ENCODE results near the gene SLC34A3. TPM values are rescaled to one million over a fixed set of nuclear protein-coding genes. Genes with fewer than 3 reads are reported as not detected.
A peak's percentile ranks its signal among the peaks of the same experiment; 100 is the strongest.

Gene SLC34A3
- total RNA-seq = under 1 TPM in 1 of 2 donors, not detected in 1; 0.12 TPM

- Mint-ChIP-seq H3K36me3 (no peaks in the 10 kb centered on the region), H3K27ac (no peak within 1 kb of the TSS), H3K9me3 (no peaks in the 10 kb centered on the region)
- no peak for ATAC-seq
- DNase-seq (ENCODE audit: low spot score in 2 of 2) = no peak
These were observed at the start of gene SLC34A3 for GRCh38 chr9:137230705-137231371. Gene SLC34A3 (plus strand): TSS chr9:137230901. CDS start chr9:137231703, 802 bp downstream.

DNA sequence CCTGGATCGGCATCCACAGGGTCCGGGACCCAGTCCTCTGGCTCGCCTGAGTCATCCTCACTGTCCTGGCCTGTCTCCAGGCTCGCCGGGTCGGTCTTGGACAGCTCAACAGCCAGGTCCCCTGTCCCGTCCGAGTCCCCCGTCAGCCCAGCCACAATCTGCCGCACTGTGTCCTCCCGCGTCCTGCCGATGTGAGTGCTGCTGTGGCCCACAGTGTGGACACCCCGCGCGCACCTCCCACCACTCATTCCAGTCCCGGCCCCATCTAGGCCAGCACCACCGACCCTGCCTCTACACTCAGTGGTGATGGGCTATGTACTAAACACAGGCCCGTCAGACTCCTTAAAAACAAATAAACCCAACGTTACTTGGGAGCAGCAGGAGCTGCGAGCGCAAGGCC is 49.0 kb upstream of the SLC34A3 start:
- Mint-ChIP-seq H3K9me3 (no peaks in the 10 kb centered on the region), H3K27ac (no peak overlapping the region), H3K36me3 (peaks cover 0 to 5% of the 10 kb centered on the region in 2 donors)
- no peak for ATAC-seq
- DNase-seq (ENCODE audit: low spot score in 2 of 2) = no peak

GRCh38 chr9:137182836-137183235 is 47.9 kb upstream of the SLC34A3 start:
- DNase-seq (ENCODE audit: low spot score in 2 of 2) (no peak), ATAC-seq (no peak)
- Mint-ChIP-seq H3K9me3 (no peaks in the 10 kb centered on the region), H3K27ac (no peak overlapping the region), H3K36me3 (peaks cover 0 to 16% of the 10 kb centered on the region in 2 donors)

DNA sequence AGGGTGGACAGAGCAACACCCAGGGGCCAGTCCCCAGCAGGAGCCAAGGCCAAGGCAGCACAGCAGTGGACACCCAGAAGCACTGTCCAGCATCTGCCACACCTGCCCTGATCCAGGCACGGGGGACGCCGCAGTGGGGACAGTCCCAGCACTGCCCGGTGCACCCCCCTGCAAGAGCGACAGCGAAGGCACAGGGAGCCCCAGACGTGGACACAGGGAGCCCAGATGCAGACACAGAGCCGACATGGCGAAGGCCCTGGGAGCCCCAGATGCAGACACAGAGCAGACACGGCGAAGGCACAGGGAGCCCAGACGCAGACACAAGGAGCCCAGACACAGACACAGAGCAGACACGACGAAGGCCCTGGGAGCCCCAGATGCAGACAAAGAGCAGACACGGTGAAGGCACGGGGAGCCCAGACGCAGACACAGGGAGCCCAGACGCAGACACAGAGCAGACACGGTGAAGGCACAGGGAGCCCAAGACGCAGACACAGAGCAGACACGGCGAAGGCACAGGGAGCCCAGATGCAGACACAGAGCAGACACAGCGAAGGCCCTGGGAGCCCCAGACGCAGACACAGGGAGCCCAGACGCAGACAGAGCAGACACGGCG is 46.6 kb upstream of the SLC34A3 start:
- no peak for DNase-seq (ENCODE audit: low spot score in 2 of 2)
- Mint-ChIP-seq H3K36me3 (peaks cover 0 to 16% of the 10 kb centered on the region in 2 donors), H3K9me3 (no peaks in the 10 kb centered on the region), H3K27ac (no peak overlapping the region)
- ATAC-seq = no peak

- no peak for DNase-seq (ENCODE audit: low spot score in 2 of 2)
- ATAC-seq = no peak
- no peaks in the 10 kb centered on the region for H3K9me3 Mint-ChIP-seq
- no peak overlapping the region for H3K27ac Mint-ChIP-seq
- peaks cover 0 to 16% of the 10 kb centered on the region in 2 donors for H3K36me3 Mint-ChIP-seq
These were observed 45.6 kb upstream of the SLC34A3 start for GRCh38 chr9:137184881-137185660.

- ATAC-seq = no peak
- no peak for DNase-seq (ENCODE audit: low spot score in 2 of 2)
- Mint-ChIP-seq H3K27ac (no peak overlapping the region), H3K36me3 (peaks cover 0 to 16% of the 10 kb centered on the region in 2 donors), H3K9me3 (no peaks in the 10 kb centered on the region)
These were observed 44.8 kb upstream of the SLC34A3 start for GRCh38 chr9:137185921-137186320.

DNA sequence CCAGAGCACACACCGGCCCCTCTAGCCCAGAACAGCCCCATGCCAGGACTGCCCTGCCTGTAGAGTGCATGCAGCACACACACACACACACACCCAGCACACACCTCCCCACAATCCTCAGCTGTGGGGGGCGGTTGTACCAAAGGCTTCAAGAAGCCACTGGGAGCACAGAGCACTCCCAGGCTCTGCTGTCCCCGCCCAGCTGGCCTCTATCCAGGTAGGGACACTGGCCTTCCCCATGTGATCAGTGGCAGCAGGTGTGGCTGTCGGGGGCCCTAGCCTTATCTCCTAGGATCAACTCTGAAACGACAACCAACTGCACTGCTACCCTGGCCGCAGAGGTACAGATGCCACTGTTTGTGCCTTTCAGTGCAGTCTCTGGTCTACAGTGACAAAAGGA is 44.3 kb upstream of the SLC34A3 start:
- H3K9me3 Mint-ChIP-seq = no peaks in the 10 kb centered on the region
- no peak overlapping the region for H3K27ac Mint-ChIP-seq
- H3K36me3 Mint-ChIP-seq = peaks cover 0 to 16% of the 10 kb centered on the region in 2 donors
- DNase-seq (ENCODE audit: low spot score in 2 of 2) = no peak
- no peak for ATAC-seq

- ATAC-seq = no peak
- no peak for DNase-seq (ENCODE audit: low spot score in 2 of 2)
- no peaks in the 10 kb centered on the region for H3K9me3 Mint-ChIP-seq
- peaks cover 0 to 11% of the 10 kb centered on the region in 2 donors for H3K36me3 Mint-ChIP-seq
- H3K27ac Mint-ChIP-seq = peak overlapping the region; percentile 90 to 93
These were observed 43.3 kb upstream of the SLC34A3 start for GRCh38 chr9:137187386-137187785.

DNA sequence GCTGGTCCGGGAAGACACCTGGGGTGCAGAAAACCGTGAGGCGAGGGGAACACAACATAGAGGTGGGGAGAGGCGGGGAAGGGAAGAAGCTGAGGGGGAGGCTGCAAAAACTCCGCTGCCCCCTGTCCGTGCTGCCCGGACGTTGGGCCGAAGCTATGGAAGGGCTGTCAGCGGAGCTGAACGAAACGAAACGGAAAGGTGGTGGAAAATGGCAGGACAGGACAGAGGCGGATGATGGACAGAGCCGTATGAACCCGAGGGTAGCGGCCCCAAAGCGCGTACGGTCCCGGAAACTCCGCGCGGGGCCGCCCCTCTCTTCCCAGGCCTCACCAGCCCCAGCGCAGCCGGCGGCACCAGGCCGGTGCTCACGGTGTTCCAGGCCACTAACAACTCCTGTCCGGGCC is 42.6 kb upstream of the SLC34A3 start:
- Mint-ChIP-seq H3K9me3 (no peaks in the 10 kb centered on the region), H3K27ac (peak overlapping the region; percentile 90 to 93), H3K36me3 (peaks cover 0 to 11% of the 10 kb centered on the region in 2 donors)
- DNase-seq (ENCODE audit: low spot score in 2 of 2) (no peak), ATAC-seq (peak; percentile 20 to 23)

GRCh38 chr9:137188490-137189296 is 42.0 kb upstream of the SLC34A3 start, which contains the start of the genes ANAPC2 and SSNA1:
Gene ANAPC2 (minus strand): TSS chr9:137188560. CDS start chr9:137188532, 28 bp downstream.
Gene SSNA1 (plus strand): TSS chr9:137188676. CDS start chr9:137188727, 51 bp downstream.
- Mint-ChIP-seq H3K9me3 (no peaks in the 10 kb centered on the region), H3K27ac (peak within 1 kb of the TSS; percentile 90 to 94), H3K36me3 (peaks cover 0 to 11% of the 10 kb centered on the region in 2 donors)
- ATAC-seq (peak; percentile 87 to 91), DNase-seq (ENCODE audit: low spot score in 2 of 2) (peak; percentile 97)

GRCh38 chr9:137189297-137190295 is 41.1 kb upstream of the SLC34A3 start:
- H3K36me3 Mint-ChIP-seq = peaks cover 0 to 11% of the 10 kb centered on the region in 2 donors
- no peaks in the 10 kb centered on the region for H3K9me3 Mint-ChIP-seq
- H3K27ac Mint-ChIP-seq = peak overlapping the region; percentile 90 to 94
- ATAC-seq (no peak), DNase-seq (ENCODE audit: low spot score in 2 of 2) (no peak)

- peak overlapping the region; percentile 46 to 94 for H3K27ac Mint-ChIP-seq
- no peak for ATAC-seq
- H3K36me3 Mint-ChIP-seq = peaks cover 0 to 11% of the 10 kb centered on the region in 2 donors
- no peak for DNase-seq (ENCODE audit: low spot score in 2 of 2)
- H3K9me3 Mint-ChIP-seq = no peaks in the 10 kb centered on the region
These were observed 40.3 kb upstream of the SLC34A3 start for GRCh38 chr9:137190315-137190856.

DNA sequence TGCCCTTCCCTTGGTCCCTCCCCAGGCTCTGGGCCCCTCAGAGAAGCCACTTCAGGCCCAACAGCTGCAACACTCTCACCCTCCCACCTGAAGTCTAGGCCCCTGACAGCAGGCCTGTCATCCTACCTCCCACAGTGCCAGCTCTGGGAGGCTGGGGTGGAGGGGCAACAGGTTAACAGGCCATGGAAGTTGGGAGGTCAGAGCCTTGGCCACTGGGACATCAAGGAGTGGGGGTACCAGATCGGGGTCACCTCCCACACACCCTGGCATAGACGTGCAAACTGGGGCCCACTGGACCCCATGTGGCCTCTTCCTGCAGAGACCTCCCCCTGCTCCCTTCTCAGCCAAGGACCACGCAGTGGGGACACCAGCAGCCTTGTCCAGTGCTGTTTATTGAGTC is 39.5 kb upstream of the SLC34A3 start:
- H3K27ac Mint-ChIP-seq = no peak overlapping the region
- no peak for ATAC-seq

GRCh38 chr9:137191691-137192447 is 38.8 kb upstream of the SLC34A3 start:
- DNase-seq (ENCODE audit: low spot score in 2 of 2) = no peak

More for the DNA sequence above, 39.5 kb upstream of the SLC34A3 start:
- H3K9me3 Mint-ChIP-seq = no peaks in the 10 kb centered on the region
- H3K36me3 Mint-ChIP-seq = peaks cover 0 to 11% of the 10 kb centered on the region in 2 donors
- DNase-seq (ENCODE audit: low spot score in 2 of 2) = no peak

More at GRCh38 chr9:137191691-137192447, 38.8 kb upstream of the SLC34A3 start:
- no peak for ATAC-seq
- H3K36me3 Mint-ChIP-seq = peaks cover 0 to 10% of the 10 kb centered on the region in 2 donors
- no peaks in the 10 kb centered on the region for H3K9me3 Mint-ChIP-seq
- no peak overlapping the region for H3K27ac Mint-ChIP-seq
